ENCODE measurements around the gene MYO9B.

MYO9B gene

DNA sequence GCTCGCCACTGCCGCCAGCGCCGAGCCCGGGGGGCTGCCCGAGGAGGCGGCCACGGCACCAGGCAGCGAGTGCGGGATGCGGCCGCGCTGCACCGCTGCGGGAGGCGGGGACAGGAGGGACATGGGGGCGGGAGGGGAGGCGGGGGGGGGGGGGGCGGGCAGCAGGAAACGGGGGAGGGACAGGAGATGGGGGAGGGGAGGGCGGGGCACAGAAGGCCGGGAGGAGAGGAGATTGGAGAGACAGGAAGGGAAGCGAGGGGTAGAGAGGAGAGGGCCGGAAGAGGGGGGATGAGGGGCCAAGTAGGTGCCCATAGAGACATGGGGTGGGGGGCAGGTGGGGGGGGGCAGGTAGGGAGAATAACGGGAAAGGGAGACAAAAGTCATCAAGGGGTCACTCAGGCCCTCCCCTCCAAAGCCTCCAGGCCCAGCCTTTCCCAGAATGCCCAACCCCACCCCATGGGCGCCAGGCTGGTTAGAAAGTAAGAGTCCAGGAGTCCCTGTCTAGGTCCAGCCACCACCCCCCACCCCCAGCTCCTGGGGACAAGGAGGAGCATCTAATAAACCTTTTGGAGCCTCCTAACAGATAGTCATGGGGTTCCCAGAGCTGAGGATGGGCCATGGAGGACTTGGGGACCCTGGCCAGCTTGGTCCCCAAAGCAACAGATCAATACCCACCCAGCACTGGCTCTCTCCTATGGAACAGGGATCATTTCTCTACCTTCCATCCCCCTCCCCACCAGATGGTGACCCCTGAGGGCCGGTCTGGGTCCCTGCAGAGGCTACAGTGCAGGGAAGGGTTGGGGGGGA lies 160.6 kb downstream of the MYO9B start:
- H3K36me3 Mint-ChIP-seq, result peaks cover 2% of the 10 kb centered on the region
- ATAC-seq (ENCODE audit: low read depth) (peak; percentile 2), DNase-seq (ENCODE audit: low spot score in 2 of 2) (no peak)
- H3K27me3 Mint-ChIP-seq, result no peaks in the 10 kb centered on the region
- no peak overlapping the region for H3K27ac Mint-ChIP-seq
- H3K4me1 Mint-ChIP-seq, result peaks cover 2% of the 10 kb centered on the region
- H3K9me3 Mint-ChIP-seq, result no peaks in the 10 kb centered on the region
- peak overlapping the region; percentile 60 for H3K4me3 Mint-ChIP-seq

GRCh38 chr19:17236811-17237543 lies 161.4 kb downstream of the MYO9B start:
- H3K36me3 Mint-ChIP-seq, result peaks cover under 1% of the 10 kb centered on the region
- no peaks in the 10 kb centered on the region for H3K9me3 Mint-ChIP-seq
- ATAC-seq (ENCODE audit: low read depth) (no peak), DNase-seq (ENCODE audit: low spot score in 2 of 2) (no peak)
- H3K4me3 Mint-ChIP-seq, result peak overlapping the region; percentile 55
- no peaks in the 10 kb centered on the region for H3K27me3 Mint-ChIP-seq
- no peak overlapping the region for H3K27ac Mint-ChIP-seq
- H3K4me1 Mint-ChIP-seq, result peaks cover 2% of the 10 kb centered on the region

GRCh38 chr19:17237747-17238706 lies 162.4 kb downstream of the MYO9B start:
- Mint-ChIP-seq H3K27ac (no peak overlapping the region), H3K9me3 (no peaks in the 10 kb centered on the region), H3K27me3 (no peaks in the 10 kb centered on the region), H3K36me3 (no peaks in the 10 kb centered on the region), H3K4me1 (peaks cover 6% of the 10 kb centered on the region), H3K4me3 (peak overlapping the region; percentile 55)
- no peak for DNase-seq (ENCODE audit: low spot score in 2 of 2)
- no peak for ATAC-seq (ENCODE audit: low read depth)

DNA sequence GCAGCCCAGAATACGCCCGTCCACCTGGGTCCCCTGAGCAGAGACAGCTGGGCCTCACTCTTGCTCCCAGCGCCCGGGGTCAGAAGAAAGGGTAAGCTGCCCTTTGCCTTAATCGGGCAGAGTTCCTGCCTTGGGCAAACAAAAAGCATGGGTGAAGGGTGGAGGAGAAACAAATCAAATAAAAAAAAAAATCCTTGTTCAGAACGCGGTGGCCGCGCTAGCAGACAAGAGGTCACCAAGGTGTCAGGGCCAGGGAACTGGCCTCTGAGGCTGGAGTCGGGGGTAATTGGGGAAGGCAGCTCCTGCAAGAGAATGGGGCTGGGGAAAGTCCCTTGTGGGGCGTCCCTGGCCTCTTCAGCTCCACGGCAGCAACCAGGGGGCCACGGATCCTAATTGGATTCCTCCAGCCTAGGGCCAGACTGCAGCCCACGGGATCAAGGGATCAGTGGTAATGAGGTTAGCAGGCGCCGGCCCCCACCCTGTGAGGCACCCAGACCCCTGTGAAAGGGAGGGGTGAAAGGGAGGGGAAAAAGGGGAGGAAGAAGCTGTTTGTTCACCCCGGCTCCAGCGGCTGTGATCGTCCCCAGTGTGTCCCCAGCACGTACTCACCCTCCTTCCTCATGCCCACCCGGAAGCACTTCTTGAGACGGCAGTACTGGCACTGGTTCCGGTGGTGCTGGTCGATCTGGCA lies 164.6 kb downstream of the MYO9B start:
- Mint-ChIP-seq H3K27ac (no peak overlapping the region), H3K4me1 (peaks cover 8% of the 10 kb centered on the region), H3K27me3 (no peaks in the 10 kb centered on the region), H3K36me3 (no peaks in the 10 kb centered on the region), H3K9me3 (no peaks in the 10 kb centered on the region), H3K4me3 (no peak overlapping the region)
- DNase-seq (ENCODE audit: low spot score in 2 of 2), result no peak
- ATAC-seq (ENCODE audit: low read depth), result no peak

DNA sequence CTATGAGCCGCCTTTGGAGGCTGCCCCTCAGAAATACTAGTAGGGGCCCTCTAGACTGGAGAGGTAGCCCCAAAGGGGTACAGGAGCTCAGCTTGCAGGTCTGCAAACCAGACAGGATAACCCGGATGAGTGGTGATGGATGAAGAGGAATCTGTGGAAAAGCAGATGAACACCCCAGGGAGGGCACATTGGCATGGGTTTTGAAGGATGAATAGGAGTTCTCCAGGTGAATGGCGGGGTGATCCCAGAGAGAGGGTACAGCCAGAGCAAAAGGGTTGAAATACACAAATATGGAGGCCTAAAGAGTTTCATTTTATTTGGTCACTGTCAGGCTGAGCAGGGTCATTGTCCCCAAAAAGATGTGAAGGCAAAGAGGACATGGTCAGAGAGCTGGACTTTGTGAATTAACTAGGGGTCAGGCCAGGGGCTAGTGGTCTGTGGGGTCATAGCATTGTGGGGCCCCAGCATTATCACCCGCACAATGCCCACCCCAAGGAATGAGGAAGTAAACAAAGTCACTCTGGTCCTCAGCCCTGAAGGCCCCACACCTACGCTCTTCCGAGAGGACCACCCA lies 165.3 kb downstream of the MYO9B start:
- no peak overlapping the region for H3K4me3 Mint-ChIP-seq
- ATAC-seq (ENCODE audit: low read depth) (no peak), DNase-seq (ENCODE audit: low spot score in 2 of 2) (no peak)
- no peak overlapping the region for H3K27ac Mint-ChIP-seq
- no peaks in the 10 kb centered on the region for H3K36me3 Mint-ChIP-seq
- peaks cover 8% of the 10 kb centered on the region for H3K4me1 Mint-ChIP-seq
- no peaks in the 10 kb centered on the region for H3K27me3 Mint-ChIP-seq
- H3K9me3 Mint-ChIP-seq, result no peaks in the 10 kb centered on the region

- Mint-ChIP-seq H3K9me3 (no peaks in the 10 kb centered on the region), H3K4me1 (peaks cover 16% of the 10 kb centered on the region), H3K27me3 (no peaks in the 10 kb centered on the region), H3K27ac (peak overlapping the region; percentile 76), H3K4me3 (no peak overlapping the region), H3K36me3 (no peaks in the 10 kb centered on the region)
- ATAC-seq (ENCODE audit: low read depth) (no peak), DNase-seq (ENCODE audit: low spot score in 2 of 2) (no peak)
Measured at GRCh38 chr19:17242431-17243208, 167.0 kb downstream of the MYO9B start.

- Mint-ChIP-seq H3K4me3 (peak overlapping the region; percentile 37), H3K4me1 (peaks cover 16% of the 10 kb centered on the region), H3K27me3 (no peaks in the 10 kb centered on the region), H3K36me3 (no peaks in the 10 kb centered on the region), H3K27ac (peak overlapping the region; percentile 76), H3K9me3 (no peaks in the 10 kb centered on the region)
- ATAC-seq (ENCODE audit: low read depth), result no peak
- DNase-seq (ENCODE audit: low spot score in 2 of 2), result no peak
Measured at GRCh38 chr19:17243211-17243829, 167.7 kb downstream of the MYO9B start.

- ATAC-seq (ENCODE audit: low read depth), result no peak
- peak overlapping the region; percentile 25 for H3K27ac Mint-ChIP-seq
- H3K4me1 Mint-ChIP-seq, result peaks cover 16% of the 10 kb centered on the region
- no peaks in the 10 kb centered on the region for H3K36me3 Mint-ChIP-seq
- no peaks in the 10 kb centered on the region for H3K9me3 Mint-ChIP-seq
- DNase-seq (ENCODE audit: low spot score in 2 of 2), result no peak
- H3K4me3 Mint-ChIP-seq, result peak overlapping the region; percentile 71
- H3K27me3 Mint-ChIP-seq, result no peaks in the 10 kb centered on the region
Measured at GRCh38 chr19:17243830-17244617, 168.4 kb downstream of the MYO9B start.

DNA sequence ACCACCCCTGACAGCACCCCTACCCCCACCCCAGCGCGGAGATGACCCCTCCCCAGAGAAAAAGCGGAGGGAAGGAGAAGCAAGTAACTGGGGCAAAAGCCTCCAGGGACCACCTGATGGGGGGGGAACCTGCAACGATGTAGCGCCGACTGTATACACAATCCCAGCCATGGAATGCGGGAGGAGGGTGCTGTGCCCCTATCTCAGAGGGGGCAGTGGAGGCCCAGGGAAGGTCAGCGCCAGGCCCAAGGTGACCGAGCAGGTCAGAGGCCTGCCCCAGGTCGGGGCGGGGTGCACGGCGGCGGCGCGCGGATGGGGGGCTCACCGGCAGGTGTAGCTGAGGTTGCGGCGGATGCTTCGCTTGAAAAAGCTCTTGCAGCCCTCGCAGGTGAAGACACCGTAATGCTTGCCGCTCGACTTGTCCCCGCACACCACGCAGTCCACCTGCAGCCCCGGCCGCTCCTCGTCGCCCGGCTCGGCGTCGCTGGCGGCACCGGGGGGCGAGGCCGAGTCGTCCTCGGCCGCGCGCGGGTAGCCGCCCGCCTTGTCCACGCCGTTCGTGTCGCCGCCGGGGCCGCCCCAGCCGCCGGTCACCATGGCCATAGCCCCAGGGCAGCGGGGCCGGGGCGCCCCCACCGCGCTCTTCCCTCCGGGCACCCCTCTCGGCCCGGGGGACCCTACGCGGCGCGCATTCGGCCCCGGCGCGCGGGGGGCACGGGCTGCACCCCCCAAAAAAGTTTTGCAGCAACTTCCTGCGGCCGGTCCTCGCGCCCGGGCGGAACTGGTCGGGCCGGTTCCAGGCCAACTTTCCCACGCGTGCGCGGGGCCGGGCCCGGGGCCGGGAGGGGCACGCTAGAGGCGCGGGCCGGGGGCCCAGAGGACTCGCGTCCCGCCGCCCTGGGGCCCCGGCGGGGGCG lies 169.3 kb downstream of the MYO9B start:
- H3K4me3 Mint-ChIP-seq, result peak overlapping the region; percentile 71
- H3K27ac Mint-ChIP-seq, result no peak overlapping the region
- H3K4me1 Mint-ChIP-seq, result peaks cover 16% of the 10 kb centered on the region
- H3K36me3 Mint-ChIP-seq, result no peaks in the 10 kb centered on the region
- peak; percentile 3 for ATAC-seq (ENCODE audit: low read depth)
- no peak for DNase-seq (ENCODE audit: low spot score in 2 of 2)
- H3K27me3 Mint-ChIP-seq, result no peaks in the 10 kb centered on the region
- no peaks in the 10 kb centered on the region for H3K9me3 Mint-ChIP-seq

- H3K27me3 Mint-ChIP-seq, result no peaks in the 10 kb centered on the region
- peak in 1 of 2 donors; percentile 65 for DNase-seq (ENCODE audit: low spot score in 2 of 2)
- peak within 1 kb of the TSS; percentile 85 for H3K27ac Mint-ChIP-seq
- peak; percentile 35 for ATAC-seq (ENCODE audit: low read depth)
- peak within 1 kb of the TSS; percentile 98 for H3K4me3 Mint-ChIP-seq
- H3K9me3 Mint-ChIP-seq, result no peaks in the 10 kb centered on the region
- peaks cover 16% of the 10 kb centered on the region for H3K4me1 Mint-ChIP-seq
- H3K36me3 Mint-ChIP-seq, result no peaks in the 10 kb centered on the region
Measured at GRCh38 chr19:17245535-17245984, 170.0 kb downstream of the MYO9B start, which contains the start of gene NR2F6. Gene NR2F6, minus strand, starts transcription at chr19:17245919. Its CDS starts 699 bp downstream, at chr19:17245220.
